Central memory CD4-positive, alpha-beta T cell (primary cell): ENCODE data around the gene ECT2.
A peak's percentile ranks its signal among the peaks of the same experiment; 100 is the strongest.
"Not testable (repeated sequence)": the region's sequence is repeated elsewhere in the genome, so short reads cannot be mapped to it uniquely, and the experiment has no call there.

Experiments
- DNase-seq: peaks from one replicate; pipeline ENCODE4 v3.0.0; 2022
- total RNA-seq, 3 experiments: gene quantifications; one replicate each; lab custom pipeline; 2026; lab: John Stamatoyannopoulos, UW

Gene ECT2, protein sequence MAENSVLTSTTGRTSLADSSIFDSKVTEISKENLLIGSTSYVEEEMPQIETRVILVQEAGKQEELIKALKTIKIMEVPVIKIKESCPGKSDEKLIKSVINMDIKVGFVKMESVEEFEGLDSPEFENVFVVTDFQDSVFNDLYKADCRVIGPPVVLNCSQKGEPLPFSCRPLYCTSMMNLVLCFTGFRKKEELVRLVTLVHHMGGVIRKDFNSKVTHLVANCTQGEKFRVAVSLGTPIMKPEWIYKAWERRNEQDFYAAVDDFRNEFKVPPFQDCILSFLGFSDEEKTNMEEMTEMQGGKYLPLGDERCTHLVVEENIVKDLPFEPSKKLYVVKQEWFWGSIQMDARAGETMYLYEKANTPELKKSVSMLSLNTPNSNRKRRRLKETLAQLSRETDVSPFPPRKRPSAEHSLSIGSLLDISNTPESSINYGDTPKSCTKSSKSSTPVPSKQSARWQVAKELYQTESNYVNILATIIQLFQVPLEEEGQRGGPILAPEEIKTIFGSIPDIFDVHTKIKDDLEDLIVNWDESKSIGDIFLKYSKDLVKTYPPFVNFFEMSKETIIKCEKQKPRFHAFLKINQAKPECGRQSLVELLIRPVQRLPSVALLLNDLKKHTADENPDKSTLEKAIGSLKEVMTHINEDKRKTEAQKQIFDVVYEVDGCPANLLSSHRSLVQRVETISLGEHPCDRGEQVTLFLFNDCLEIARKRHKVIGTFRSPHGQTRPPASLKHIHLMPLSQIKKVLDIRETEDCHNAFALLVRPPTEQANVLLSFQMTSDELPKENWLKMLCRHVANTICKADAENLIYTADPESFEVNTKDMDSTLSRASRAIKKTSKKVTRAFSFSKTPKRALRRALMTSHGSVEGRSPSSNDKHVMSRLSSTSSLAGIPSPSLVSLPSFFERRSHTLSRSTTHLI
- total RNA-seq = 5.6 to 17.0 (median 9.3) reads per million in 3 experiments

DNA sequence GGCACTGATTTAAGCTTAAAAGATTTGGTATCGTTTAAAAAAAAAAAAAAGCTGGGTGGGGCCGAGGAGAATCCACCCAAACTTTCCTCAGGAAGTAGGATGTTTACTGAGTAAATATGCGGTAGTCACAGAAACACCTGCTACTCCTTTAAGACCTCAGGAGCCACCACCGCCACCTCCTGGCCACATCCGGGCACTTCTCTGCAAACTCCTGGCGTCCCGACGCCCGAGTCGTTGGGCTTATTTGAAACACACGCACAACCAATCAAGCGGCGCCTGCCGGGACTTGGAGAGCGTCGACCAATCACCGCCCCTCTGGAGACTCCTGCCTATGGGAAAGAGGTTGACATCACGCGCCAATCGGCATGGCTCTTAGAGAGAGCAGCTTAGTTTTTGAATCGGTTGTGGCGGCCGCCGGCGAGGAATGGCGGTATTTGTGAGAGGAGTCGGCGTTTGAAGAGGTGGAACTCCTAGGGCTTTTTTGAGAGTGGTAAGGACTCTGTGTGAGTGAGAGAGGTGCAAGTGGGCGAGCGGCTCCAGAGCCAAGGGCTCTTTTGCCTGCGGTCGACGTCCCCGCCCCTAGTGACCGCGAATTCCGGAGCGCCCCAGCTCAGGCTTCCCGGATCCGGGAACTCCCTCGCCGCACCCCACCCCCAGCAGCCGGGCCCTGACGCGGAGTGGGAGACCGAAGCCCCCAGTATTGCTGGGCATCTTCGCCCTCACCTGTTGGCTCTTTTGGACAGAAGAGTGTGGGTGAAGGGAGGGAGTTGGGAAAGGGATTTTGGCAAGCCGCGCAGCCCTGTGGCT, at the start of gene ECT2:
TSS of gene ECT2 (plus strand) at position 359 of the 807 bp plus-strand sequence. CDS start 3,805 bp downstream, outside the sequence.
- peak; percentile 97 for DNase-seq

DNA sequence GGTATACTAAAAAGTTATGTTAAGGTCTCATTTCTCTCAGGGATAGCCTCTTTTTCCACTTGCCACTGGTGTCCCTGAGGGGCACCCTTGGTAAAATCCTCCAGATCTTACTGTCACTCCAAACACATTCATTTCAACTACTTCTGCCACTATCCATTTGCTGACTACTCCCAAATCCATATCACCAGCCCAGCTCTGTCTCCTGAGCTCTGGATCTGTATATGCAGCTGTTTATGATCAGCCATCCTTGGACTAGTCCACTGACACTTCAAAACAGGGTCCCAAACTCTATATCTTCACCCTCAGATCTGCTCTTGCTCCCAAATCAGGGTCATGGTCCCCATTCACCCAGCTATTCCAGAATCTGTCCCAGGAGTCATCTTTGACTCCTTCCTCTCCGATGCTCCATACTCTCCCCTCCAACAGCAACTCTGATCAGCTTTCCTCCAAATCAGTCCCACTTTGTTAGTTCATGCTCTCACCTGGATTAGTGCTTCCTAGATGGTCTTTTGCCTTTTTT, 49.5 kb upstream of the ECT2 start:
- no peak for DNase-seq

DNA sequence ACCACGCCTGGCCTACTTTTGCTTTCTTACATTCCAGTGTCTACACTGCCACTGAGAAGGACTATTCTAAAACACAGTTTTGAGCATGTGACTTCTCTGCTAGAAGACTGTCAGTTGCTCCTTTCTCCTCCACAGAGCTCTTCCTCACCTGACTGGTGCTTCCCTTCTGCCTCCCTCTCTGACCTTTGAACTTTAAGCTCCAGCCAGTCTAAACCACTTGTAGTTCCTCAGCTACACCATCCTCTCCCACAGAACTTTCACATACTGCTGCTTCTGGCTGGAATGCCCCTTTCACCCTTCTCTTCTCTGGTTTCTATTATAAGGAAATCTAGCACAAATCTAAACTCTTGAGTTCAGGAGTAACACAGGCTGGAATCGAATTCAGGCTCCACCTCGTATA, 48.8 kb upstream of the ECT2 start:
- DNase-seq = no peak

DNA sequence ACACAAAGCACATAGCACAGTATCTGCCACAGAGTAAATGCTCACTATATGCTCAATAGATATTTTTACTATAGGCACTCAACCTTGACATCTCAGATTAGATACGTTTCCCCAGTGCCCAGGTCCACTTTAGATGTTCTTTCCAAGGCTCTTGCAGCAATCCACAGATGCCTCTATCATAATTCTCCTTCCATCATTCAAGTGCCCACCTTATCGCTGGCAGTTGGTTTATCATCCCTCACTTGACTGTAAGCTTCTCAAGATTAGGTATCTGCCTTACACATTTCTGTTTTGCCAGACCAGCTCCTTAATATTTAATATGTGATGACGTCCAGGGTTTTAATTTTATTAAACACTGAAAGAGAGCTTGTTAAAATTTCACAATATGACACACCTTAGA, 48.3 kb upstream of the ECT2 start:
- DNase-seq = no peak

DNA sequence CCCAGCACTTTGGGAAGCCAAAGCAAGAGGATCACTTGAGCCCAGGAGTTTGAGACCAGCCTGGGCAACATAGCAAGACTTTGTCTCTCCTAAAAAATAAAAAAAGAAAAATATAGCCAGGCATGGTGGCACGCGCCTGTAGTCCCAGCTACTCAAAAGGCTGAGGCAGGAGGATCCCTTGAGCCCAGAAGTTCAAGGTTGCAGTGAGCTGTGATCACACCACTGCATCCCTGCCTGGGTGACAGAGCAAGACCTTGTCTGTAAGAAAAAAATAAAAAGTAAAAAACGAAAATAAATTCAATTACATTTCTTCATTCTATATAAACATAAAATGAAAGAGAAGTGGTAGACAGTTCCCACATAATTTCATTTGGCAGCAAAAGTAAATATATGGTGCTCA, 47.8 kb upstream of the ECT2 start:
- not testable (repeated sequence) for DNase-seq

DNA sequence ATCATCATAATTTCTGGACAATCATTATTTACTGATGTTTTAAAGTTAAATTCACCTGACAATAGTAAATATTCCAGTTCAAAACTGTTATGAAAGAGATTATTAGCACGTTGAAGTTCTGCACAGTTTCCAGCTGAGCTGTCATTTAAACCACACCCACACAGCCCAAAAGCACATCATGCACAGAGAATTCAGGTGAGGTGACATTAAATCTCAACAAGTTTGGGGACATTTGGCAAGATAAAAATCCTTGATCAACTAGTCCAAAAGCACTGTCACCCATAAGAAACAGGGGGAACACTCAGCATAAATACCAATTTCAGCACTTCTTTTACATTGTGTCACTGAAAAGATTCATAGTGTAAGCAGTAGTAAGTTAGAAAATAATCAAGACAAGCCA, 46.5 kb upstream of the ECT2 start:
- no peak for DNase-seq

DNA sequence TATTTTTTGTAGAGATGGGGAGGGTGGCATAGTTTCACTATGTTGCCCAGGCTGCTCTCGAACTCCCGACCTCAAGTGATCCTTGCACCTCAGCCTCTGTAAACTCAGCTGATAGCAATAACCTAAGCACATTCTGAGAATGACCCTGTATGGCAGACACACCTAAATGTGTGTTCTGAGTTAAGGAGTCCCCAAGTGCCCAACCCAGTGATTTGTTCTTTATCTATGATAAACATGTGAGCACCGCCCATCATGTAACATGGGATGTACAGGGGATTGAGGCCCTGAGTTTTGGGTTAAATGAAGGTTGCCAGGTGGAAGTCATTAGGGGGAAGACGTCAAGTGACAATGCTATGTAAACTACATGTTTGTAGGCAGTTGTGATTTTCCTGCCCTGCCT, 45.4 kb upstream of the ECT2 start:
- no peak for DNase-seq

DNA sequence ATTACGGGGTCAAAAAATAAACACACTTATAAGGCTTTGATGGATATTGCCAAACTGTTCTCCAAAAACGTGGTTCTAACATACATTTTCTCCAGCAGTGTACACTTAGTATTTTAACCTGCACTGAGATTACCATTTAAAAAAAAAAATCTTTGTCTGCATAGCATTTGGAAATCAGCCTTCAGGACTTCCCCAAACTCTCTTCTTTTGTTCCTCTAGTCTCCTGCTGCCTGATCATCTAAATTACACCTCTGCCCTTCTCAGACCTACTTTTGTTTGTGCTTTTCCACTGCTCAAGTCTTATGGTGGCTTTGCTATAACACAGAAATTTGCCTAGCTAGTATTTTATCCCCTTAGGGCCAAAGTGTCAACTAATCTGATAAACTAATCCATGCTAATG, 43.5 kb upstream of the ECT2 start:
- DNase-seq = no peak

DNA sequence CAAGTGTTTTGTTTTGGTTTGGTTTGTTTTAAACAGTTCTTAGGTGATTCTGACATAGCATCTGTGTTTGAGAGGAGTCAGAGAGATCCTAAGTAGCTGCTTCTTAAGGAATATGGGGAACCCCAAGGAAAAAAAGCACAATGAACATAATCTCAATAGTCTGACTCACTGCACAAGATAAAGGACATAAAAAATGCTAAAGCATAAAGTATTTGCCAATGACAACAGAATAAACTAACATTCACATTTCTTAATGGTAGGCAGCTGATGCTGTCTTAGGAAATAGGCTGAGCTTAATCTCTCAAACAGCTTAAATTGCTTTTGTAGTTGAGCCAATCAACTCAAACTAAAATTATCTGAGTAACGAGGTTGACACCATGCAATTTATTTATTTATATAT, 42.6 kb upstream of the ECT2 start:
- no peak for DNase-seq

DNA sequence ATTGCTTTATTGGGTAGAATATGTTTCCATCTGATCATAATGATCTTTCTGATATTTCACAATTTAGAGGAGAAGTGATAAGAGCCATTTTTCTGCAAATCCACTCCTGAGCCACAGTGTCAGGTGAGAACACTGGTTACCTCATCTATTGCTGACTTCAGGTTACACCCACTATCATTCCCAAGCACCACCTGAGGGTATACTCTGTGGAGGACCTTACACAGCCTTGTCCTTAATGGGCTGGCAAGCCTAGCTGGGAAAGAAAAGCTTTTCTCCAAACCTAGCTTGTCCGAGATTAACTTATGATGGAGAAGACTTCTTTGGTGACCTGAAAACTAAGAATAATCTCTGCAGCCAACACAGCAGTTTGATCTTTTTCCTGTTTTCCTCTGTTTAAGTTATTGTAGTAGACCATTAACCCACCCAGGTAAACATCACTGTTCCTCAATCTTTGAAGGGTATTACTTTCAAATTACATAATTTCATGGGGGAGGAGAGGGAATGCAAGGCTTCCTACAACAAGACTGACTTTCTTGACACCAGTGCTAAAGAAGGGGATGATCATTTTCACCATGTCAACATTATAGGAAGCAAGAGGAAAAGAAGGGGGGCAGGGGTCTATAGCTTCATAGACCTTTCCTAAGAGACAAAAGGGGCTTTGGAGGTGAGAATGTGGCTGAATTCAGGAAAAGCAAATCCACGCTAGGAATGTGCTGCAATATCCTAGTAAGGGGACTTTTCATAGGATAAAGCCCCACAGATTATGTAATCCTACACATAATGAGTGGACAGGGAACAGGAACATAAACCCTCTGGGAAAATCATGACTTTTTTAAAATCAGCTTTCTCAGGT, 41.4 kb upstream of the ECT2 start:
- no peak for DNase-seq

DNA sequence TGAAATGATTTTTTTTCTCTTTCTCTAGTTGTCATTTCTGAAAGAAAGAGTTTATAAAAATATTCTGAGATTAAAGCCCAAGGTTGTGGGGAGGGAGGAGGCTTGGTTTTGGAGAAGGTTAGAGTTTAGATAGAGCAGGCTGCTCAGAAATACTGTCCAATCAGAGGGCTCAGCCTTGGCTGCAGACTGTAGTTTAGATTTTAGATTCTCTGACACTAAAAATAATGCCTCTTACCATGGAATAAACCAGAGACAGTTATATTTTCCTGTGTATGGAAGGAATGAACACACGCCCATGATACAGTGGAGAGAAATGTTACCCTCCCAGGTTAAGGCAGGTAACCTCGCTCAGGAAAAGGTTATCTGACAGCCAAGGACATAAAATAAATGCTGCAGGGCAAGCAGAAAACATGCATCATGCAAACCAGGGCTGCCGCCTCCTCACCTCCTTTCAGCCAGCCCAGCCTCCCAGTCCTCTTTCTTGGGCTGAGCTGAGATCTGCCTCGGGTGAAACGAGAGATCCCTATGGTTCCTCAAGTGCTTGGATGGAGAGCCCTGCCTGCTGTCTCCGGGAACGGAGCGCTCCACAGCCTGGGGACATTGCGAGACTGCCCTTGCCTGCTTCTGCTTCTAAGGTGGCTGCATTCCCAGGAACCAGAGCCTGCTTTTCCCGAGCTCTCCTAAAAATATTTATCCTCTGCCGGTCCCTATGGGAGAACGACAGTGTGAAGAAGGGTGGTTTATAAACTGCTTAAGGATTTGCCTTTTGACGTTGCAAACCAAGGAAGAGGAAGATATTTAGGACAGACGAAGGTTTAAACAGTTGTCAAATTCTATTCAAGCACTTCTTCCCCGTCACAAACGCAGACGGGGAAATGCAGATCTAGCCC, 40.5 kb upstream of the ECT2 start:
- DNase-seq = no peak

DNA sequence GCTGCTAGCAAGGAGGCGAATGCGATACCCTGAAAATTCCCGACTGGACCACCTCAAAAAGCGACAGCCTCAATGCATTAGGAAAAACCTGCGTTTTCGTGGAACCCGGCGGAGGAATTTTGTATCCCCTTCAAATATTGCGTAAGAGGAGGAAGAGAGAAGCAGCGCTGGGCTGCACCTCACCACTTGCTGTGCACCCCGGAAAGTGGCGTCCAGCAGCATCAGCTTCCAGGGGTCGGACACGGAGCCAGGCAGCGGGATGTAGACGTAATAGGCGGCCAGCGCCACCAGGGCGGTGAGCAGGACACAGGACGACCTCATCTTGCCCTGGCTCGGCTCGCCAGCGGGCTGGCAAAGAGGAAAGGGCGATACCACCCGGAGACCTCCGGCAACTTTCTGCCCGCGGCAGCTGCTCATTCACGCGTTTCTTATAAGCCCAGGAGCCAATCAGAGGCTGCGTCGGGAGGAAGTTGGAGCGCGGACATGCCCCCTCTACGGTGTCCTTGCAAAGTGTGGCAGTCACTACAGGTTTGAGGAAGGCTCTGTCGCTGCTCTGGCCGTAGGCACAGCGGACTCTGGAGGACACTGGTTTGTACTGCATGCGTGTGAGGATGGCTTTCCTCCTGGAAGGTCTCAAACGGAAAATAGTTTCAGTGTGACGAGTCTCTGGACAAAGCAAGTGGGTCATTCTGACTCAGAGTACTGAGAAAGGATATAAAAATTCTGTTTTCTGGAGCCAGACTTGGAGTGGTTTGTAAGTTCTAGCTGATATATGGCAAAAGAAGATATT, 39.7 kb upstream of the ECT2 start, which contains the start of gene NCEH1:
TSS of gene NCEH1 (minus strand) at position 404 of the 790 bp plus-strand sequence. CDS start at position 321, 83 bp downstream.
- DNase-seq = peak; percentile 58

DNA sequence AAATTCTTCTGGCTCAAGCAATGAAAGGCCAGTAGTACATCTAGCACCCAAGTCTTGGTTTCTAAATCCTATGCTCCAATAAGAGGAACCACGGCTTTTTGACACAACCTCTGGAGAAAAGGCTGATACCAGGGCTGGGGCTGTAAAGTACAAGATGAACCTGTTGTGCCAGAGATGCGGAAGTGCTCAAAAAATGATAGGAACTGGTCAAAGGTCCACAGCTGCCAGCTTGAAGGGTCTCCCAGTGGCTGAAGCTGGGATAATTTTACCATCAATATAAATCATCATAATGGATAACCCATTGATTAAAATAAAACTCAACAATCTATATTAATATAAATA, 39.1 kb upstream of the ECT2 start:
- DNase-seq = no peak

DNA sequence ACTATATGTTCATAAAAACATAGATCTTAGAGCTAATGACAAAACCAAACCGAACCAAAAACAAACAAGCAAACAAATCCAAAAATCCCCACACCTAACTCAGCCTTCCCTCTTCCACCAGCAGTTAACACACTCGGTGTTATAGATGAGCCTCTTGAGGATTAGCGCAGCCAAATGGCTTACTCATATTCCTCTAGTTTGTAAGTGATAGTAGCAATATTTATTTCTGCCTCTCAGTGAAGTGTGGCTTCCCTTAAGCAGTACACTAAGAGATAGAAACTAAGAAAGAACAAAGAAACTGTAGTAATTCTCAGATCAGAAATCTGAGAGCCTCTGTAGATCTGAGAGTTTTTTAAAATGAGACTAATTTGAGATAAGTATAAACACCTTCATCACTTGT, 37.2 kb upstream of the ECT2 start:
- no peak for DNase-seq

DNA sequence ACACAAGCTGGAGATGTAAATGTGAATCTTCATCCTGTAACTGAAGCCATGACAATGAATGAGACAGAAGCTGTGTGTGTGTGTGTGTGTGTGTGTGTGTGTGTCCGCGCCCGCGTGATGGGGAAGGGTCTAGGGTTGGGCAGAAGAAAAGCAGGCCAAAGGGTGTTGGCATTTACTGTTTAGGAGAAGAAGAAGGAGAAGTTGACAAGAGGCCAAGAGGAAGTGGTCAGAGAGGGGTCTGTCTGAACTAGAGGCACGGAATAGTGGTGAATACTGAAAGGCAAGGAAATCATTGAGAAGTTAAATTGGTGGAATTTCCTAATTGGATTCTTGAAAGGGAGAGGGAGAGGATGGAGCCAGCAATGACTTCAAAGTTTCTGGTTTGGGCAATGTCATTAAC, 34.0 kb upstream of the ECT2 start:
- DNase-seq = no peak

DNA sequence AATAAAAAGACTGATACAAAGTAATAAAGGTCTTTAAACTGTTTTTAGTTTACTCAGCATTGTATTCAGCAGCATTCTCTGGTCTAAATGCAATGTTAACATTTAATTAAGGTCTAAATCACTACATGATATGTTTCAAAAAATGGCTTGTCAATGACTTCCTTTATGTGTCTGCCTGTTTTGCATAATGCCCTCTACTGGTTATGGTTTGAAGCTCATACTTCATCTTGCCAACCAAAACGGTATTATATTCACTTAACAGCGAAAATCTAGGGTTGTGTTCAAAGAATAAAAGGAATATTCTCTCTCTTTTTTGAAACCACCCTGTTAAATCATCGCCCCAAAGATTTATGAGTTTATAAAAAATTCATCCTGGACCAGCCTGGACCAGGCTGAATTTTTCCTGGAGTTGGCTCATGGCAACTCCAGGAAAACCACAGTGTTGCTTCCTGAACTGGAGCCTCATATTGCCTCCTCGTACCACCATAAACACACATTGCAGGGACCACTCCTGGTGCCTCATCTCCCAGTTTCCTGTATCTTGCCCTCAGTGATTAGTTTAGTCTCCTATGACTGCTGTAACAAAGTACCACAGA, 32.9 kb upstream of the ECT2 start:
- peak; percentile 8 for DNase-seq

DNA sequence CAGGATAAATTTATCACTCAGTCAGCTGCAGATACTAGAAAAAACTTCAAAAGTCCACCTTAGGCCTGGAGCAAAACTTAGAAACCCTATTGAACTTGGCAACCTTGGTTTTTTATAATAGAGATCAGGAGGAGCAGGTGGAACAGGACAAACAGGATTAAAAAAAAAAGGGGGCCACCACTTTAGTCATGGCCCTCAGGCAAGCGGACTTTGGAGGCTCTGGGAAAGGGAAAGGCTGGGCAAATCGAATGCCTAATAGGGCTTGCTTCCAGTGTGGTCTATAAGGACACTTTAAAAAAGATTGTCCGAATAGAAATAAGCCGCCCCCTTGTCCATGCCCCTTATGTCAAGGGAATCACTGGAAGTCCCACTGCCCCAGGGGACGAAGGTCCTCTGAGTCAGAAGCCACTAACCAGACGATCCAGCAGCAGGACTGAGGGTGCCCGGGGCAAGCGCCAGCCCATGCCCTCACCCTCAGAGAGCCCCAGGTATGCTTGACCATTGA, 27.9 kb upstream of the ECT2 start:
- DNase-seq = not testable (repeated sequence)

DNA sequence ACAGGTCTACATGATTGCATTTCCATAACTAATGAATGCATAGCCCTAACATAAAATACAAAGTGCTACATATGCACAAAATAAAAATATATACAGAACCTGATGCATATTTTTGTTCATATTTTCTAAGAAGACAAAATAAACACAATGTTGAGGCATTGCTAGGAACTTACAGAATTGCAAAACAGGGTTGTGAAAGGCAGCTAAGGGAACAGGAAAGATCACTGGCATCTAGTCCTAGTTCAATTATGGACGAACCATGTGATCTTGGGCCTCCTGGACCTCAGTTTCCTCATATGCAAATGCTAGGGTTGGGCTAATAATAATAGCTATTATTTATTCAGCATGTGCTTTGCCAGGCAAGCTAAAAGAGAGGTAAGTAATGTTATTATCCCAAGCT, 24.1 kb upstream of the ECT2 start:
- DNase-seq = no peak

DNA sequence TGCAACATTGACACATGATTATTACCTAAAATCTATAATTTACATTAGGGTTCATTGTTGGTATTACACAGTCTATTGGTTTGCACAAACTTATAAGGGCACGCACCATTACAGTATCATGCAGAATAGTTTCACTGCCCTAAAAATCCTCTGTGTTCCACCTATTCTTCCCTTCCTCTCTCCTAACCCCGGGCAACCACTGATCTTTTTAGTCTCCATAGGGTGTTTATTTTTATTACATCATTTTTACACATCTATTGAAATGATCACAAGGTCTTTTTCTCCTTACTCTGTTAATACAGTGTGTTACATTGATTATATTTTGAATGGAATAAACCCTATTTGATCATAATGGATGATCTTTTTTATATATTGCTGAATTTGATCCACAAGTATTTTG, 15.5 kb upstream of the ECT2 start:
- no peak for DNase-seq
